IPS DF 6.9 (cell line): ENCODE measurements around the gene CYTH2.

ENCODE experiments used
- DNase-seq: peaks from one replicate; pipeline ENCODE4 v3.0.0-alpha.2; 2013; ENCODE audit warnings: low read depth, low spot score
- H3K27ac ChIP-seq: one replicate; pipeline ENCODE4 v1.5.1; 2013; ENCODE audit warnings: low read length, control low read depth
- H3K27me3 ChIP-seq: 2 replicates; pipeline ENCODE4 v1.6.1; 2013; ENCODE audit warnings: mild to moderate bottlenecking, low read length; ENCODE audit not compliant: control insufficient read depth, insufficient read depth
- H3K36me3 ChIP-seq: 2 replicates; pipeline ENCODE4 v1.6.1; 2013; ENCODE audit warnings: low read length; ENCODE audit not compliant: control insufficient read depth, insufficient read depth
- H3K4me1 ChIP-seq: 2 replicates; pipeline ENCODE4 v1.6.1; 2013; ENCODE audit warnings: low read length; ENCODE audit not compliant: control insufficient read depth, insufficient read depth
- H3K4me3 ChIP-seq: 2 replicates; pipeline ENCODE4 v1.5.1; 2013; ENCODE audit warnings: mild to moderate bottlenecking, low read length
- H3K9me3 ChIP-seq: 2 replicates; pipeline ENCODE4 v1.6.1; 2013; ENCODE audit warnings: low read length, inconsistent platforms; ENCODE audit not compliant: control insufficient read depth, insufficient read depth
- WGBS: extraction: QIAGEN DNeasy Blood & Tissue Kit; methylation state at CpG from one replicate; pipeline ENCODE4 v1.1.7; 2013; ENCODE audit warnings: mixed read lengths, missing lambda C conversion rate; ENCODE audit not compliant: insufficient read length, insufficient coverage; 5-methylcytosine and 5-hydroxymethylcytosine counted together

The CYTH2 gene

DNA sequence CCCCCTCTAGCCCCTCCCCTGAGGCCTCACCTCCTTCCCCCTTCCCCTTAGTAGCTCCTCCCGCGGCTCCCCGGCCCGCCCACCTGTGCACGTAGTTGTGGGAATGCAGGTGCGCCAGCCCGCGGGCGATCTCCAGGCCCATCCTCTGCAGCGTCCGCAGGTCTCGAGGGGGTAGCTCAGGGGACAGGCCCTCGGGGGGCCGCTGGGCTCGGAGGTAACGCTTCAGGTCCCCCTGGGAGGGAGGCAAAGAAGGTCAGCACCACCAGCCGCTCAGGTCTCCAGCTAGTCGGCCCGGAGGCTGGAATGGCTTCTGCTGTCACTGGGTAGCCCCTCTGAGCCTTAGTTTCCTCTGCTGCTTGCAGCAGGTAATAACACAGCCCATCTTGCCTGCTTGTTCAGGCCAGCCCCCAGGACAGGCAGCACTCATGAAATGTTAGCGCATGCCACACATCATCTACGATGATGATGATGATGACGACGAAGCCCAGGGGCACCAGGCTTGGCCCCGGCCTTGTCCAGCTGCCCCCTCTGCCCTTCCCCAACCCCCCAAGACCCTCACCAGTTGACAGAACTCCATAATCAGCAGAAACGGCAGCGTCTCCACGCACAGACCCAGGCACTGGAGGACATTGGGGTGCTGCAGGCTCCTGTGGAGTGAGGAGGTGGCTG, 33.3 kb downstream of the CYTH2 start:
- H3K27ac ChIP-seq = no peak overlapping the region
- peaks cover 6% of the 10 kb centered on the region for H3K4me1 ChIP-seq
- no peaks in the 10 kb centered on the region for H3K27me3 ChIP-seq
- H3K4me3 ChIP-seq = peak overlapping the region; percentile 13; the same call in 1 of the 2 replicates
- no peaks in the 10 kb centered on the region for H3K9me3 ChIP-seq
- no peak for DNase-seq
- no peaks in the 10 kb centered on the region; the same call in 1 of the 2 replicates for H3K36me3 ChIP-seq
- WGBS = no CpG with 5 or more reads among the region's 27 CpGs

DNA sequence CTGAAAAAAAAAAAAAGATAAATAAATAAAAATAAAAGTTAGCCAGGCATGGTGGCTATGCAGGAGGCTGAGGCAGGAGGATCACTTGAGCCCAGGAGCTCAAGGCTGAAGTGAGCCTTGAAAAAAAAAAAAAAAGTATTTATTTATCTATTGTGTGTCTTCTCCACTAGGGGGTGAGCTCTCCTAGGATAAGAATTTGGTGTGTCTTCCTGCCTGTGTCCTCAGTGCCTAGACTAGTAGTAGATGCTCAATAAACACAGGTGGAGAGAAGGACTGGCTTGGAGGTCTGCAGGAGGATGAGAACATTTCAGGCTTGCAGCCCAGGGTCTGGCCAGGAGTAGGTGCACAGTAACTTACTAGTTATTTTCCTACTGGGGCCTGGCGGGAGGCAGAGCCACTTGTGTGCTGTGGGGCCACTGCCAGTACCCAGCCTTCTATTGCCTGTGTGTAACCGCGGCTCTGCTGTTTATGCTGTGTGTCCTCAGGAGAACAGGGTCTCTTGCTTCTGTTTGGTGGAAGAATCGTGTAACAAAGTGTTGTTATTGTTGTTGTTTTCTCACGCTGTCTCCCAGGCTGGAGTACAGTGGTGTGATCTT, 37.1 kb downstream of the CYTH2 start:
- no peak for DNase-seq
- H3K4me1 ChIP-seq = peaks cover 6% of the 10 kb centered on the region; the same call in 1 of the 2 replicates
- no peaks in the 10 kb centered on the region for H3K27me3 ChIP-seq
- H3K27ac ChIP-seq = no peak overlapping the region
- no peaks in the 10 kb centered on the region for H3K36me3 ChIP-seq
- no peaks in the 10 kb centered on the region for H3K9me3 ChIP-seq
- H3K4me3 ChIP-seq = no peak overlapping the region
- WGBS = no CpG with 5 or more reads among the region's 5 CpGs

DNA sequence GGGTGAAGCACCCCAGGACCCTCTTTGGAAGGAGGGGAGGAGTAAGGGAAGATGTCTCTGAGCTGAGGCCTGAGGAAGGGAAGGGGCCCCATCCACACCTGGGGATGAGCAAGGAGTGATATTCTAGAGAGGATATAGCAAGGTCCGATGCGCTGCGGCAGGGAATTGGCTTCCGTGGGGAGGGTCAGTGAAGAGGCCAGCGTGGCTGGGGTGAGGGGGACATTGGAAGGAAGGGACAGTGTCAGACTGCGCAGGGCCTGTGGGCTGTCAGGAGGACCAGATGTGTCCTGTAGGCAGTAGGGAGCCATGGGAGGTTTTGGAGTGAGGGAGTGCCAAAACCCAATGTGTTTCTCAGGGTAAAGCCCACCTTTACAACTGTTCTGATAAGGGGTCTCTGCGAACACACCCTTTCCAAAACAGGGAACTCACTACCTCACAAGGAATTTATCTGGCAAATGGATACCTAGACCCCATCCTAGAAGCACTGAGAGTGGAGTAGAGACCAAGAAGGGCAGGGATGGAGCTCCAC, 38.8 kb downstream of the CYTH2 start:
- no peak for DNase-seq
- Histone ChIP-seq H3K4me1 (peaks cover 5% of the 10 kb centered on the region; the same call in 1 of the 2 replicates), H3K27me3 (no peaks in the 10 kb centered on the region), H3K9me3 (no peaks in the 10 kb centered on the region), H3K36me3 (no peaks in the 10 kb centered on the region), H3K27ac (no peak overlapping the region), H3K4me3 (no peak overlapping the region)
- WGBS = no CpG with 5 or more reads among the region's 7 CpGs

DNA sequence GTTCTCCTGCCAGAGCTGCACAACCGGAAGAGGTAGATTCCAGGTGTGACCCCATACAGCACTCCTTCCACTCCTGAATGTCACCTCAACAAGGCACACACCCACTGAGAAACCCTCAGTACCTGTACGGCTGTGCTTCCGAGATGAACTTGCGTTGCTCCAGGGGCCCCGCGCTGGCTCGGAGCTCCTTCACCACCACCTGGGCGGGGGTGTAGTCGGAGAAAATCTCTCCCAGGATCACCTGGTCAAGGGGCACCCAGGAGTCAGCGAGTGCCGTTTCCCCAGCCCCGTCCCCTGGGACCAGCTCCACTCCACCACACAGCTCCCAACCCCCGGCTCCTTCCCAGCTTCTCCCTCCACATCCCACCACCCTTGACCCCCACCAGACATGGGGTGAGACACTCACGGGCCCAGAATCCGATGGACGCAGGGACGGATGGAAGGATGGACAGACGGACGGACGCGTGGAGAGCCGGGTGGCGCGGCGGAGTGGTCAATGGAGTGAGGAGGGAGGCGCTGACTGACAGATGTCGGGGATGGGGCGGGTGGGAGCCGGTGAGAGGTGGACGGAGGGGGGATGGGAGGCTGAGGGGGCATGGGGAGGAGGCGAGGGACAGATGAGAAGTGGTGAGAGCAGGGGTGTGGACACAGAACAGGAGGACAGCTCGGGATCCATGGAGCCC, 39.7 kb downstream of the CYTH2 start:
- no CpG with 5 or more reads among the region's 32 CpGs for WGBS
- Histone ChIP-seq H3K9me3 (no peaks in the 10 kb centered on the region), H3K4me1 (peaks cover 5% of the 10 kb centered on the region; the same call in 1 of the 2 replicates), H3K4me3 (no peak overlapping the region), H3K27ac (no peak overlapping the region), H3K27me3 (no peaks in the 10 kb centered on the region), H3K36me3 (no peaks in the 10 kb centered on the region)
- no peak for DNase-seq

GRCh38 chr19:48509467-48510194, 40.5 kb downstream of the CYTH2 start:
- DNase-seq = no peak
- Histone ChIP-seq H3K27ac (no peak overlapping the region), H3K4me1 (peaks cover 5% of the 10 kb centered on the region; the same call in 1 of the 2 replicates), H3K27me3 (no peaks in the 10 kb centered on the region), H3K9me3 (no peaks in the 10 kb centered on the region), H3K4me3 (no peak overlapping the region), H3K36me3 (no peaks in the 10 kb centered on the region)
- WGBS = no CpG with 5 or more reads among the region's 12 CpGs

- Histone ChIP-seq H3K27ac (no peak overlapping the region), H3K4me3 (peak overlapping the region; percentile 49; the same call in 1 of the 2 replicates), H3K27me3 (no peaks in the 10 kb centered on the region), H3K4me1 (peaks cover 5% of the 10 kb centered on the region; the same call in 1 of the 2 replicates), H3K36me3 (no peaks in the 10 kb centered on the region), H3K9me3 (no peaks in the 10 kb centered on the region)
- DNase-seq = no peak
- WGBS = no CpG with 5 or more reads among the region's 24 CpGs
Measured at GRCh38 chr19:48510421-48511268, 41.5 kb downstream of the CYTH2 start.

- peaks cover 6% of the 10 kb centered on the region; the same call in 1 of the 2 replicates for H3K4me1 ChIP-seq
- WGBS = no CpG with 5 or more reads among the region's 32 CpGs
- H3K27ac ChIP-seq = no peak overlapping the region
- no peaks in the 10 kb centered on the region for H3K27me3 ChIP-seq
- H3K4me3 ChIP-seq = peak overlapping the region; percentile 49; the same call in 1 of the 2 replicates
- no peaks in the 10 kb centered on the region for H3K9me3 ChIP-seq
- no peak for DNase-seq
- H3K36me3 ChIP-seq = no peaks in the 10 kb centered on the region
Measured at GRCh38 chr19:48511321-48511731, 42.2 kb downstream of the CYTH2 start.

GRCh38 chr19:48511800-48512503, 42.8 kb downstream of the CYTH2 start, which contains the start of gene LMTK3:
TSS of gene LMTK3 (minus strand) at chr19:48511835. CDS start at chr19:48511576, 259 bp downstream.
- WGBS = no CpG with 5 or more reads among the region's 32 CpGs
- no peak within 1 kb of the TSS for H3K27ac ChIP-seq
- no peaks in the 10 kb centered on the region for H3K9me3 ChIP-seq
- H3K36me3 ChIP-seq = no peaks in the 10 kb centered on the region
- no peaks in the 10 kb centered on the region for H3K27me3 ChIP-seq
- H3K4me3 ChIP-seq = peak within 1 kb of the TSS; percentile 49; the same call in 1 of the 2 replicates
- peaks cover 6% of the 10 kb centered on the region; the same call in 1 of the 2 replicates for H3K4me1 ChIP-seq
- DNase-seq = no peak
